Measurements from ENCODE around the gene LGR6.

LGR6 gene

DNA sequence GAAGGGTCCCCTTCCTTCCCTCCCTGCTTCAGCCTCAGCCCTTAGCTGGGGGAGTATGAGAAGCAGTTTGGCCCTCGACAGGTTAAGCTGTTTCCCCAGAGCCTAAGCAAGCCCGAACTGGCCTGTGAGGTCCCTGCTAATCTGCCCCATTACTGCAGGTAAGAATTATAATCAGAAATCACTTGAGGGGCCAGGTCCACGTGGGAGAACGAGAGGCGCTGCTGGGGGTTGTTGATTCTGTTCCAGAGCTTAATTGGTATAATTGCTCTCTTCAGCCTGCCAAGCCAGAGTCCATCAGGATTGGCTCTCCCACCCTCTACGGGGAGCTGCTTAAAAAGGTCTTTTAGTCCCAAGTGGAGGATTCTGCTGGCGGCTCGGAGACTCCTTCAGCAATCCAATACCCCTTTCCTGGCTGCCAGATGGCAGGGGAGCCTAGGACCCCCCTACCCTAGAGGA, 77.3 kb downstream of the LGR6 start (continued):
- TF ChIP-seq, protein P1, sequence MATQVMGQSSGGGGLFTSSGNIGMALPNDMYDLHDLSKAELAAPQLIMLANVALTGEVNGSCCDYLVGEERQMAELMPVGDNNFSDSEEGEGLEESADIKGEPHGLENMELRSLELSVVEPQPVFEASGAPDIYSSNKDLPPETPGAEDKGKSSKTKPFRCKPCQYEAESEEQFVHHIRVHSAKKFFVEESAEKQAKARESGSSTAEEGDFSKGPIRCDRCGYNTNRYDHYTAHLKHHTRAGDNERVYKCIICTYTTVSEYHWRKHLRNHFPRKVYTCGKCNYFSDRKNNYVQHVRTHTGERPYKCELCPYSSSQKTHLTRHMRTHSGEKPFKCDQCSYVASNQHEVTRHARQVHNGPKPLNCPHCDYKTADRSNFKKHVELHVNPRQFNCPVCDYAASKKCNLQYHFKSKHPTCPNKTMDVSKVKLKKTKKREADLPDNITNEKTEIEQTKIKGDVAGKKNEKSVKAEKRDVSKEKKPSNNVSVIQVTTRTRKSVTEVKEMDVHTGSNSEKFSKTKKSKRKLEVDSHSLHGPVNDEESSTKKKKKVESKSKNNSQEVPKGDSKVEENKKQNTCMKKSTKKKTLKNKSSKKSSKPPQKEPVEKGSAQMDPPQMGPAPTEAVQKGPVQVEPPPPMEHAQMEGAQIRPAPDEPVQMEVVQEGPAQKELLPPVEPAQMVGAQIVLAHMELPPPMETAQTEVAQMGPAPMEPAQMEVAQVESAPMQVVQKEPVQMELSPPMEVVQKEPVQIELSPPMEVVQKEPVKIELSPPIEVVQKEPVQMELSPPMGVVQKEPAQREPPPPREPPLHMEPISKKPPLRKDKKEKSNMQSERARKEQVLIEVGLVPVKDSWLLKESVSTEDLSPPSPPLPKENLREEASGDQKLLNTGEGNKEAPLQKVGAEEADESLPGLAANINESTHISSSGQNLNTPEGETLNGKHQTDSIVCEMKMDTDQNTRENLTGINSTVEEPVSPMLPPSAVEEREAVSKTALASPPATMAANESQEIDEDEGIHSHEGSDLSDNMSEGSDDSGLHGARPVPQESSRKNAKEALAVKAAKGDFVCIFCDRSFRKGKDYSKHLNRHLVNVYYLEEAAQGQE (tag by site-specific recombination; IDR thresholded peaks at IDR 0.05): no peak
- TF ChIP-seq ZNF561 (tag by site-specific recombination; IDR thresholded peaks at IDR 0.05; ENCODE audit: borderline replicate concordance) (no peak), ZNF10 (tag by site-specific recombination; IDR thresholded peaks at IDR 0.05) (no peak), ZNF416 (tag by site-specific recombination; IDR thresholded peaks at IDR 0.05) (no peak), GFI1B (tag by site-specific recombination; IDR thresholded peaks at IDR 0.05) (no peak), ZNF202 (tag by site-specific recombination; IDR thresholded peaks at IDR 0.05; ENCODE audit: borderline replicate concordance) (no peak), ZNF157 (tag by site-specific recombination; IDR thresholded peaks at IDR 0.05) (no peak), RBAK (tag by site-specific recombination; IDR thresholded peaks at IDR 0.05) (no peak), GLI4 (tag by site-specific recombination; IDR thresholded peaks at IDR 0.05) (no peak), ZNF223 (tag by site-specific recombination; IDR thresholded peaks at IDR 0.05) (no peak), ZNF792 (tag by site-specific recombination; IDR thresholded peaks at IDR 0.05) (no peak), MYNN (tag by site-specific recombination; IDR thresholded peaks at IDR 0.05; ENCODE audit: borderline replicate concordance) (no peak), ZNF558 (tag by site-specific recombination; IDR thresholded peaks at IDR 0.05) (no peak), ZBTB8A (tag by site-specific recombination; IDR thresholded peaks at IDR 0.05) (0 out of 2 replicates have a peak, but pooled peaks have one; percentile 50), ZNF548 (tag by site-specific recombination; IDR thresholded peaks at IDR 0.05) (no peak), PRDM1 (tag by site-specific recombination; IDR thresholded peaks at IDR 0.05) (no peak), GLIS2 (tag by site-specific recombination; IDR thresholded peaks at IDR 0.05) (no peak), OVOL3 (tag by site-specific recombination; IDR thresholded peaks at IDR 0.05) (no peak), ZNF501 (tag by site-specific recombination; IDR thresholded peaks at IDR 0.05) (no peak), ZNF433 (tag by site-specific recombination; IDR thresholded peaks at IDR 0.05; ENCODE audit: low read depth) (no peak)
- TF ChIP-seq, protein P2, sequence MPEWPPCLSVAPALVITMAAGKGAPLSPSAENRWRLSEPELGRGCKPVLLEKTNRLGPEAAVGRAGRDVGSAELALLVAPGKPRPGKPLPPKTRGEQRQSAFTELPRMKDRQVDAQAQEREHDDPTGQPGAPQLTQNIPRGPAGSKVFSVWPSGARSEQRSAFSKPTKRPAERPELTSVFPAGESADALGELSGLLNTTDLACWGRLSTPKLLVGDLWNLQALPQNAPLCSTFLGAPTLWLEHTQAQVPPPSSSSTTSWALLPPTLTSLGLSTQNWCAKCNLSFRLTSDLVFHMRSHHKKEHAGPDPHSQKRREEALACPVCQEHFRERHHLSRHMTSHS (tag by site-specific recombination; IDR thresholded peaks at IDR 0.05): no peak
- TF ChIP-seq, protein P3, sequence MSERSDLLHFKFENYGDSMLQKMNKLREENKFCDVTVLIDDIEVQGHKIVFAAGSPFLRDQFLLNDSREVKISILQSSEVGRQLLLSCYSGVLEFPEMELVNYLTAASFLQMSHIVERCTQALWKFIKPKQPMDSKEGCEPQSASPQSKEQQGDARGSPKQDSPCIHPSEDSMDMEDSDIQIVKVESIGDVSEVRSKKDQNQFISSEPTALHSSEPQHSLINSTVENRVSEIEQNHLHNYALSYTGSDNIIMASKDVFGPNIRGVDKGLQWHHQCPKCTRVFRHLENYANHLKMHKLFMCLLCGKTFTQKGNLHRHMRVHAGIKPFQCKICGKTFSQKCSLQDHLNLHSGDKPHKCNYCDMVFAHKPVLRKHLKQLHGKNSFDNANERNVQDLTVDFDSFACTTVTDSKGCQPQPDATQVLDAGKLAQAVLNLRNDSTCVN (tag by site-specific recombination; optimal IDR thresholded peaks at IDR 0.05): no peak
- TF ChIP-seq, protein P4, sequence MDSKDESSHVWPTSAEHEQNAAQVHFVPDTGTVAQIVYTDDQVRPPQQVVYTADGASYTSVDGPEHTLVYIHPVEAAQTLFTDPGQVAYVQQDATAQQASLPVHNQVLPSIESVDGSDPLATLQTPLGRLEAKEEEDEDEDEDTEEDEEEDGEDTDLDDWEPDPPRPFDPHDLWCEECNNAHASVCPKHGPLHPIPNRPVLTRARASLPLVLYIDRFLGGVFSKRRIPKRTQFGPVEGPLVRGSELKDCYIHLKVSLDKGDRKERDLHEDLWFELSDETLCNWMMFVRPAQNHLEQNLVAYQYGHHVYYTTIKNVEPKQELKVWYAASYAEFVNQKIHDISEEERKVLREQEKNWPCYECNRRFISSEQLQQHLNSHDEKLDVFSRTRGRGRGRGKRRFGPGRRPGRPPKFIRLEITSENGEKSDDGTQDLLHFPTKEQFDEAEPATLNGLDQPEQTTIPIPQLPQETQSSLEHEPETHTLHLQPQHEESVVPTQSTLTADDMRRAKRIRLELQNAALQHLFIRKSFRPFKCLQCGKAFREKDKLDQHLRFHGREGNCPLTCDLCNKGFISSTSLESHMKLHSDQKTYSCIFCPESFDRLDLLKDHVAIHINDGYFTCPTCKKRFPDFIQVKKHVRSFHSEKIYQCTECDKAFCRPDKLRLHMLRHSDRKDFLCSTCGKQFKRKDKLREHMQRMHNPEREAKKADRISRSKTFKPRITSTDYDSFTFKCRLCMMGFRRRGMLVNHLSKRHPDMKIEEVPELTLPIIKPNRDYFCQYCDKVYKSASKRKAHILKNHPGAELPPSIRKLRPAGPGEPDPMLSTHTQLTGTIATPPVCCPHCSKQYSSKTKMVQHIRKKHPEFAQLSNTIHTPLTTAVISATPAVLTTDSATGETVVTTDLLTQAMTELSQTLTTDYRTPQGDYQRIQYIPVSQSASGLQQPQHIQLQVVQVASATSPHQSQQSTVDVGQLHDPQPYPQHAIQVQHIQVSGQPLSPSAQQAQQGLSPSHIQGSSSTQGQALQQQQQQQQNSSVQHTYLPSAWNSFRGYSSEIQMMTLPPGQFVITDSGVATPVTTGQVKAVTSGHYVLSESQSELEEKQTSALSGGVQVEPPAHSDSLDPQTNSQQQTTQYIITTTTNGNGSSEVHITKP (tag by site-specific recombination; IDR thresholded peaks at IDR 0.05): peak; percentile 56; the same call in 1 of the 2 replicates
- TF ChIP-seq, protein P5, sequence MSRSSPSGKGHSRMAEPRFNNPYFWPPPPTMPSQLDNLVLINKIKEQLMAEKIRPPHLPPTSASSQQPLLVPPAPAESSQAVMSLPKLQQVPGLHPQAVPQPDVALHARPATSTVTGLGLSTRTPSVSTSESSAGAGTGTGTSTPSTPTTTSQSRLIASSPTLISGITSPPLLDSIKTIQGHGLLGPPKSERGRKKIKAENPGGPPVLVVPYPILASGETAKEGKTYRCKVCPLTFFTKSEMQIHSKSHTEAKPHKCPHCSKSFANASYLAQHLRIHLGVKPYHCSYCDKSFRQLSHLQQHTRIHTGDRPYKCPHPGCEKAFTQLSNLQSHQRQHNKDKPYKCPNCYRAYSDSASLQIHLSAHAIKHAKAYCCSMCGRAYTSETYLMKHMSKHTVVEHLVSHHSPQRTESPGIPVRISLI (tag by site-specific recombination; IDR thresholded peaks at IDR 0.05): no peak
- TF ChIP-seq, protein P6, sequence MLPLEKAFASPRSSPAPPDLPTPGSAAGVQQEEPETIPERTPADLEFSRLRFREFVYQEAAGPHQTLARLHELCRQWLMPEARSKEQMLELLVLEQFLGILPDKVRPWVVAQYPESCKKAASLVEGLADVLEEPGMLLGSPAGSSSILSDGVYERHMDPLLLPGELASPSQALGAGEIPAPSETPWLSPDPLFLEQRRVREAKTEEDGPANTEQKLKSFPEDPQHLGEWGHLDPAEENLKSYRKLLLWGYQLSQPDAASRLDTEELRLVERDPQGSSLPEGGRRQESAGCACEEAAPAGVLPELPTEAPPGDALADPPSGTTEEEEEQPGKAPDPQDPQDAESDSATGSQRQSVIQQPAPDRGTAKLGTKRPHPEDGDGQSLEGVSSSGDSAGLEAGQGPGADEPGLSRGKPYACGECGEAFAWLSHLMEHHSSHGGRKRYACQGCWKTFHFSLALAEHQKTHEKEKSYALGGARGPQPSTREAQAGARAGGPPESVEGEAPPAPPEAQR (tag by site-specific recombination; IDR thresholded peaks at IDR 0.05): no peak
- TF ChIP-seq, protein P7, sequence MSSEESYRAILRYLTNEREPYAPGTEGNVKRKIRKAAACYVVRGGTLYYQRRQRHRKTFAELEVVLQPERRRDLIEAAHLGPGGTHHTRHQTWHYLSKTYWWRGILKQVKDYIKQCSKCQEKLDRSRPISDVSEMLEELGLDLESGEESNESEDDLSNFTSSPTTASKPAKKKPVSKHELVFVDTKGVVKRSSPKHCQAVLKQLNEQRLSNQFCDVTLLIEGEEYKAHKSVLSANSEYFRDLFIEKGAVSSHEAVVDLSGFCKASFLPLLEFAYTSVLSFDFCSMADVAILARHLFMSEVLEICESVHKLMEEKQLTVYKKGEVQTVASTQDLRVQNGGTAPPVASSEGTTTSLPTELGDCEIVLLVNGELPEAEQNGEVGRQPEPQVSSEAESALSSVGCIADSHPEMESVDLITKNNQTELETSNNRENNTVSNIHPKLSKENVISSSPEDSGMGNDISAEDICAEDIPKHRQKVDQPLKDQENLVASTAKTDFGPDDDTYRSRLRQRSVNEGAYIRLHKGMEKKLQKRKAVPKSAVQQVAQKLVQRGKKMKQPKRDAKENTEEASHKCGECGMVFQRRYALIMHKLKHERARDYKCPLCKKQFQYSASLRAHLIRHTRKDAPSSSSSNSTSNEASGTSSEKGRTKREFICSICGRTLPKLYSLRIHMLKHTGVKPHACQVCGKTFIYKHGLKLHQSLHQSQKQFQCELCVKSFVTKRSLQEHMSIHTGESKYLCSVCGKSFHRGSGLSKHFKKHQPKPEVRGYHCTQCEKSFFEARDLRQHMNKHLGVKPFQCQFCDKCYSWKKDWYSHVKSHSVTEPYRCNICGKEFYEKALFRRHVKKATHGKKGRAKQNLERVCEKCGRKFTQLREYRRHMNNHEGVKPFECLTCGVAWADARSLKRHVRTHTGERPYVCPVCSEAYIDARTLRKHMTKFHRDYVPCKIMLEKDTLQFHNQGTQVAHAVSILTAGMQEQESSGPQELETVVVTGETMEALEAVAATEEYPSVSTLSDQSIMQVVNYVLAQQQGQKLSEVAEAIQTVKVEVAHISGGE (tag by site-specific recombination; conservative IDR thresholded peaks at IDR 0.05; ENCODE audit: low read depth): no peak
